NCI-H524 treated with DMSO at 0.1 percent for 48 hours (cell line): ENCODE measurements around the gene PTGDR2.
"Not testable (repeated sequence)": the region's sequence is repeated elsewhere in the genome, so short reads cannot be mapped to it uniquely, and the experiment has no call there.

Source experiments
- DNase-seq: peaks from one replicate; lab custom pipeline; 2025; lab: John Stamatoyannopoulos, UW

The PTGDR2 gene

DNA sequence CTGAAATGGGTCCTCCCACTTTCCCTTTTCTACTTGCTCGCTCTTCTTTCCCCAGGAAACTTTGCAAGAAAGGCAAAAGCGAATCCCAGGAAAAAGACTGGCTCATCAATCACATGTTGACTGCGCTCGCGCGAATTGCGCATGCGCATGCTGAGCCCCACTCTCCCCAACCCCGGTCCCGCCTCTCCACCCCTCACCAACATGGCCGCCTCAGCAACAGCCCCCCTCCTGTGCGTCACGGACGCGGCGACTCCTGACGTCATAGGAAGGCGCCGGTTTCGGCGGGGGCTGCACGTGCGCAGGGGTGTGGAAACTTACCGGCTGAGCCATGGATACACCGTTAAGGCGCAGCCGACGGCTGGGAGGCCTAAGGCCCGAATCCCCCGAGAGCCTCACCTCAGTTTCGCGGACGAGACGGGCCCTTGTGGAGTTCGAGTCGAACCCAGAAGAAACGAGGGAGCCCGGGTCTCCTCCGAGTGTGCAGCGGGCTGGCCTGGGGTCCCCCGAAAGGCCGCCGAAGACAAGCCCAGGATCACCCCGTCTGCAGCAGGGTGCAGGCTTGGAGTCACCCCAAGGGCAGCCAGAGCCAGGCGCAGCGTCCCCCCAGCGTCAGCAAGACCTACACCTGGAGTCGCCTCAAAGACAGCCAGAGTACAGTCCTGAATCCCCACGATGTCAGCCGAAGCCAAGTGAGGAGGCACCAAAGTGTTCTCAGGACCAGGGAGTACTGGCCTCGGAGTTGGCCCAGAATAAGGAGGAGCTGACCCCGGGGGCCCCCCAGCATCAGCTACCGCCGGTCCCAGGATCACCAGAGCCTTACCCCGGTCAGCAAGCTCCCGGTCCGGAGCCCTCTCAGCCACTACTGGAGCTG is 13.7 kb downstream of the PTGDR2 start, which contains the start of gene CCDC86:
Gene CCDC86 (plus strand): TSS at position 317 of the 871 bp plus-strand sequence. CDS start 12 bp downstream, at position 329.
- DNase-seq: no peak

DNA sequence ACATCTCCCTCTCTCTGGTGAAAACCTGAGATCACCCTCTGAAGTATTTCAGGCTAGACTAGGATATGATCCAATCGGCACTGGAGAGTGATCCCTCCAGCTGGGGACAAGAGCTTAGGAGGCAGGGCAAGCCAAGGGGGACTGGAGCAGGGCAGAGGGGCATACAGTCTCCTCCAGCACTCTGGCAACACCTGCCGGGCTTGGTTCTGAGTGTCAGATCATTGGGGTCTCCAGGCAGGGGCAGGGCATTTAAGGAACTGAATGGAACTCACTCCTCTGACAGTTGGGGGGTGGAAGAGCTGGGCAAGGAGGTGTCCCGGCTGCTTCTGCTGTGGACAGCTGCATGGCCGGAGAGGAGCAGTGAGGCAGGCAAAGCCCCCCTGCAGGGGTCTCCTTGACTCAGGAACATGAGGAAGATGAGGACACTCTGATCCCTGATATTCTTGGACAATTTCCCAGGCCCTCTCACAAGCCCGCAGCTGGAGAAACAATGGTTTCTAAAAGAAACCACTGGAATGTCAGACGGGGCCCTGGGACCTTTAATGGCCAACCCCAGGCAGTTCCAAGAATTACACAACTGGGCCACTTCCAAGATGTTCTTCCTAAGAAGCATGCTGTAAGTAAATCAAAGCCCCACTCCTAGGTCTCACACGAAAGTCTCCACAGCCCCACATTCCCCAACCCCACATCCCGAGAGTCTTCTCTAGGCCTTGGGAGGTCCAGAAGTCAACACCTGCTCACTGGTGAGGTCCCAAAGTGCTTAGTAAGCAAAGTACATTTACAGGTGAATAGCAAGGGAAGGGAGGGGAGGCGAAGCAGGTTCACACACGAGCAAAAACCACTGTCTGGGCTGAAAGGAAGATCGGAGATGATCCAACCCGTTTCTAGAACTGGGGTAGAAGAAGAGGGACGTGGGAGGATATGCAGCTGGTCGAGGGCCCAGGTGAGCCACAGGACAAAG is 15.0 kb downstream of the PTGDR2 start:
- no peak for DNase-seq

DNA sequence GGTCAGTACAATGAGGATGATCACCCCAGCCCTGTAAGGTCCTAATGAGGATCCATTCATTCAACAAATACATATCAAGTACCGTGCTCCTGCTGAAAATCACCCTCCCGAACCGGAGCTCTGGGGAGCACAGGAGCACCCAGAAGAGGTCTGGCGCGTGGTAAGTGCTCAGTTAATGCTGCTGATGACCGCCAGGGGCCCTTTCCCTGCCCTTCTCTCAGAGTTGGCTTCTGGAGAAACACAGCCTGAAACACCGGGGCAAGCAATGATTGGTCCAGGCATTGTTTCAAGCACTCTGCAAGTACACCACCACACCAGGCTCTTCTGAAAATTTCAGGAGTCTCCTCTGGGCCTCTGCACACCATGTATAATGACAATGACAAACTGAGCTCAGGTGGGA is 17.6 kb downstream of the PTGDR2 start:
- no peak for DNase-seq

DNA sequence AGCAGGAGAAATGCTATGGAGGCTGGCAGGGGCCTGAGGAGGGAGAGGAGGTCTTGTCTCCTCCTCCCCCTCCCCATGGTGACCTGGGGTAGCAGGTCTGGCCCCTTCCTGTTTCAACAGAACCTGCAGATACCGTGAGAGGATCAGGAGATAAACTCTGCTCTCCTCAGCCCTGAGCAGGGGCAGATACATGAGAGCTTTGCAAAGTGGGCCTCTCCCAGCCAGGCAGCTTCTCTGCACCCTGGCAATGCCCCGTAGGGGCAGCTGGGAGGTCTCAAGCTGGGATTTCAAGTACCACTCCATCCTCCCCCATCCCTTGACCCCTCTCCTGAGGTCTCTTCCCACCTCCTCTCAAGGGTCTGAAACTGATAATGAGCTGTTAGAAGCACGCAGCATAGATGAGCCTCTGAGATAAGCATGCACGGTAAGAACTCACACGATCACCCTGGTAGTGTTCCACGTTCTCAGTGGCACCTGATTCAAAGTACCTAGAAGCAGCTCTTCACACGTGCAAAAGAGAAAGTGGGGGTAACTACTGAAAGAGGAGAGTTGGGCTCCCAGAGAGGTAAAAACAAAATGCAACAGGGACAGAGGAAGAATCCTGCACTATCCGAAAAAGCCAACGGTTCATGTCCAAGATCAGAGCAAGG is 18.8 kb downstream of the PTGDR2 start:
- no peak for DNase-seq

DNA sequence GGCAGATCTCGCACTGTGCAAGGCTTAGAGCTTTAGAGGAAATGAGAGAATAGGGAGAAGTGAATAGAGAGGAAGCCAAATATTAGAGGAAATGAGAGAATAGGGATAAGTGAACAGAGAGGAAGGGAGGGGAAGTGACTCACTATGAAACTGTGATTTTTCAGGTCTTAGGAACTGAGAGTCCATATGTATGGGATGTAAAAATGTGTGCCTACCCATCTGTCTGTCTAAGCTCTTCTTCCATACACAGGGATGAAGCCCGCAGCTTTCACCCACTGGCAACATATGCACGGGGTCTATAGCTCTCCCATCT is 20.3 kb downstream of the PTGDR2 start:
- DNase-seq: no peak

DNA sequence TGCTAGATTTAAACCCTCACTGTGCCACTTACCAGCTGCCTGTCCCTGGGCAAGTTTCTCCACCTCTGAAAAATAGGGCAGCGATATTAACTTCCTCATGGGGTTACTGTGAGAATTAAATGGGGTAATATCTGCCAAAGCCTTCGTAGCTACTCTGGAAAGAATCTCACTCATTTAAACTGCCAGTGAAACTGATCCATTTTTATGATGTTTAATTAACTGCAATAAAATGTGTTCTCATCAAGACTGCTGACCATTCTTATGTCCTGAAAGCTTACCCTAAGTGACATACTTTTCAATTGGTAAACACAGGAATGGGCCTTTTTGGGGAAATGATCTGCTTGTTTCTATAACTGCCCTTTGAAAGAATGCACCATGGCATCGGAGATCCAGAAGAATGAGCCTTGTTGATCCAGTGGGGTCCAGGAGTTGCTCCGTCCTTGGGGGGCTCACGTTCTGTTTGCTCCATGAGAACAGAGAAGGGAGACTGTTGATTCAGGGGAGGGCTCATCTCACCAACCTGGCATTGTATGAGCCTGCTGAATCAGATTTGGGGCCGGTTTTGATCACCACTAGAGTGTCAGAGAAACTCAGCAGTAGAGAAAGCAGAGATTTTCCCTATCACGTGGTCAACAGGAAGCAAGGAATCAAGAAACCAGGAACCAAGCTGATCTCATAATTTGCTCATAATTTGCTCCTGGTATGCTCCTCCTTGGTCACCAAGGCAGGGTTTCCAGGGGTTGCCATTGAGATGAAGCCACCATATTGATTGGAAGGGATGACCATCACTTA is 20.8 kb downstream of the PTGDR2 start:
- no peak for DNase-seq

DNA sequence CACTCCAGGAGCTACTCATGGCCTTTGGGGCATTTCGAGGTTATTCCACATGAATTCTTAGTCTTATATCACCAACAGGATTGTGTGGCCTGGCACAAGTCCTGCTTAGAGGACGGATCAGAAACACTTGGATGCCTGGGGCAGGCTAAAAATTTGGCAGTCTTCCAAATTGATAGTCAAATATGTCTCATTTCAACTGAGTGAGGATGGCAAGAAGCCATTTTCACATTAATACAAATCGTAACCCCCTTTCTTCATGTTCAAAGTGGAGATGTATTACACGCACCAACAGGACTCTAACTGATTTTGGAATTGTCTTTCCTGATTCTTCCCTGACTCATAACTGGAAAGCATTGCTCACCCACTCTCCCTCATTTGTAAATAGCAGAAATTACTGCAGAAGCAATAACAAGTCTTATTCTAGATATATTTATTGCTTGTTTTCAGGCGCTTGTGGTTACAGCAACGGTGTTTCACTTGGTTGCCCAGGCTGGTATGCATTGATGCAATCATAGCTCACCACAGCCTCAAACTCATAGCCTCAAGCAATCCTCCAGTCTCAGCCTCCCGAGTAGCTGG is 24.2 kb downstream of the PTGDR2 start:
- DNase-seq: no peak

DNA sequence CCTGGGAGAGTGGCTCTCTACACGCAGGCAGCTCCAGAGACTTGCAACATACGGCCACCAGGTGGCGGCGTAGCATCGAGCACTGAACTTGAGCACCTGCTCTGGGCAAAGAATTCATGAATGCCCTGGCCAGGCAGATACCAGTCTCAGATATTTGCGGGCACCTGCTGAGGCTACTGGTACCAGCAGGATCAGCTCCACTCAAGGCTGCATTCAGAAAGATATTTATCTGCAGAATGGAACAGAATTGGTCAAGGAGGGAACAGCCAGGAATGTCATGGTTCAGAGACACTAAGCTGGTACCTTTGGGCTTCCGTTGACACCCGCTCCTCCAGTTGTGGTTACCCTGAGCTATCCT is 24.6 kb downstream of the PTGDR2 start:
- DNase-seq: peak; percentile 70

DNA sequence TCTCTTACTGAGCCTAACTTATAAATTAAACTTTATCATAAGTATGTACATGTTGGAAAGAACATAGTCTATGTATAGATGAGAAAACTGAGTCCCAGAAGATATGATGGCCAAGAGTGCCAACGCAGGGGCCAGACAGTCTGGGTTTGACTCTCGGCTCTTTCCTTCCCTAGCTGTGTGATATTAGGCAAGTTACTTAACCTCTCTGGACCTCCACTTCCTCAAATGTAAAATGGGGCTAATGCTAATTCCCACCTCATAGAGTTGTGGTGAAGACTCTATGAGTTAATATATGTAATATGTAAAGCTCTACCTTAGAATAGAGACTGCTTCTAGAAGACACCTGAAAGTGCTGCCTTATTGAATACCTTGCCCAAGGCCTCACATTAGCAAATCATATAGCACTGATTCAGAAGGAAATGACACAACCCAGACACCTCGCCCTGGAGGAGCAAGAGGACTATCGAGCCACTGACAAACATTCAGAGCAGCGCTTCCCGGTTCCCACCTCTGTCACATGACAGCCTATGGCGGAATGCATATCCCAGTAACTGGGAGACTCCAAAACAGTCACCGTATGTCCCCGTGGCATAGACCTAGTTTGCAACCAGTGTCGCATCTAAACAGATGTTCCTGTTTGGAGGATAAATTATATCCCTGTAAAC is 25.1 kb downstream of the PTGDR2 start:
- no peak for DNase-seq

DNA sequence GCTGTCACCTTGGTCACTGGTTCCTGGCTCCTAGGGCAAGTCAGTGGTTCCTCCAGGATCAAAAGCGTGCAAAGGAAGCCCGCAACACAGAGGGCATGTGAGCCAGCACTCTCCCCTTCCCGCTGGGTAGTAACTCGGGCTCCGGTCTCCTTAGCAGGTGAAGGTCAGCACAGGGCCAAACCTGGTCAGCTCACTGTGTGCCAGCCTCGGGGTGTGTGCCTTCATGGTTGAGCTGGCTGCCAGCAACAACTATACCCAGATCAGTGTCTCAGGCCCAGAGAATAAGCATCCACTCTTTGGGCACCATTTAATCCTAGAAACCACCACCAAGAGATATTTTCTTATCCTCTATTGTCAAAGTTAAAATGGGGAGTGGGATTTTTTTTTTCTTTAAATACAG is 30.0 kb downstream of the PTGDR2 start:
- no peak for DNase-seq

DNA sequence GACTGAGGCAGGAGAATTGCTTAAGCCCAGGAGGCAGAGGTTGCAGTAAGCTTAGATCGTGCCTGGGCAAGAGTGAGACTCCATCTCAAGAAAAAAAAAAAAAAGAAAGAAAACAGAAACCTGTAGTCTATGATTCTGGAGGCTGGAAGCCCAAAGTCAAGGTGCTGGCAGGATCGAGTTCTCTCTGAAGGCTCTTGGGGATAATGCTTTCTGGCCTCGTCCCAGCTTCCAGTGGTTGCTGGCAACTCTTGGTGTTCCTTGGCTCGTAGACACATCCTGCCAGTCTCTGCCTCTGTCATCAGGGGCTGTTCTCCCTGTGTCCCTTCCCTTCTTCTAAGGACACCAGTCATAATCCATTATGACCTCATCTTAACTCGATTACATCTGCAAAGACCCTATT is 30.6 kb downstream of the PTGDR2 start:
- no peak for DNase-seq

DNA sequence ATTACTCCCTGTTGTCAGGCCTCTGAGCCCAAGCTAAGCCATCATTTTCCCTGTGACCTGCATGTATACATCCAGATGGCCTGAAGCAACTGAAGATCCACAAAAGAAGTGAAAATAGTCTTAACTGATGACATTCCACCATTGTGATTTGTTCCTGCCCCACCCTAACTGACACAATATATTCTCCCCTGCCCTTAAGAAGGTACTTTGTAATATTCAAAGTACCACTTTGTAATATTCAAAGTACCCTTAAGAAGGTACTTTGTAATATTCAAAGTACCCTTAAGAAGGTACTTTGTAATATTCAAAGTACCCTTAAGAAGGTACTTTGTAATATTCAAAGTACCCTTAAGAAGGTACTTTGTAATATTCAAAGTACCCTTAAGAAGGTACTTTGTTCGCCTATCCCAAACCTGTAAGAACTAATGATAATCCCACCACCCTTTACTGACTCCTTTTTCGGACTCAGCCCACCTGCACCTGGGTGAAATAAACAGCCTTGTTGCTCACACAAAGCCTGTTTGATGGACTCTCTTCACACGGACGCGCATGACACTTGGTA is 31.9 kb downstream of the PTGDR2 start:
- DNase-seq: not testable (repeated sequence)

DNA sequence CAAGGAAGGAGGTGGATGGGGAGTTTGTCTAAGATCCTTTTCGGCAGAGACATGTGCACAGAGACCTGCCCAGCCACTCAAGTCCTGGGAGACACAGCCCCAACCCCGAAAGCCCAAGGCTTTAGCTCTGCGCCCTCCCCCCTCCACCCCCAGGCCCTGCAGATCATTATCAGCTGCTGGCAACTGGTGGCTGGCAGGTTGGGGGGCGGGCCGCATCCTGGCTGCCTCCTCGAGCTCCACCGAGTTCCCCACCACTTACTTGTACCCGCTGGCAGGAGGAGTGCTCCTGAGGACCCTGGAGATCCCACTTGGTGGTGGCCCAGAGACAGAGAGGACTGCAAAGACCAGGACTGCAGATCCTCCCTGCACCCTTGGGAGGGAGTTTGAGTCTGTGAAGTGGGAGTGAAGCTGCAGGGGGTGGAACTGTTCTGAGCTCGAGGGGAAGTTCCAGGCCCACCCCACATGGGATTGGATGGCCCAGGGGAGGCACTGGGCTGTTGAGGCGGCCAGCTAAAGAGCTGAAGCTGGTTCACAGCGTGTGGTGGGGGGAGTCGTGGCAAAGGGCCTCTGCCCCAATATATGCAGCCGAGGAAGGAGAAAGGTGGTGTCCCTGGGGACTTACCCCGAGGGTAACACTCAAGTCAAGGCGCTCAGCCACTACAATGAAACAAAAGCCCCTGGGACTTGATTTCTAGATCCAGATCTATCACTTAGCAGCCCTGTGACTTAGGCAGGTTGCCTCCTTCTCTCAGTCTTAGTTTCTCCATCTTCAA is 33.7 kb downstream of the PTGDR2 start:
- no peak for DNase-seq

DNA sequence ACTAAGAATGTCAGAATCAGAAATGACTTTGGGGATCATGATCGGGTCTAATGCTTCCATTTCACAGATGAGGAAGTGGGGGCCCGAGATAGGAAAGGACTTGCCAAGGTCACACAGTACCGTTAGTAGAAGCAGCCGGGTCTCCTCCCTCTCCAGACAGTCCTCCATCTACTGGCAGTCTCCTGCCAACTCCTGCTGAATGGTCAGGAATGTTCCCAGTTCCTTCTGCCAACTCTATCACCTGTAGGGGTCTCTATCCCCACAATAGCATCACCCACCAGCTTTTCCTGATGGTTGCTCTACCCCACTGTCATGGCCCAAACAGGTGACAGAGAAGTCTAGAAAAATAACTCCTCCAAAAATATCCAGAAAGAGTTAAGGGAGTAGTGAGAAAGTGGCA is 37.7 kb downstream of the PTGDR2 start:
- no peak for DNase-seq

DNA sequence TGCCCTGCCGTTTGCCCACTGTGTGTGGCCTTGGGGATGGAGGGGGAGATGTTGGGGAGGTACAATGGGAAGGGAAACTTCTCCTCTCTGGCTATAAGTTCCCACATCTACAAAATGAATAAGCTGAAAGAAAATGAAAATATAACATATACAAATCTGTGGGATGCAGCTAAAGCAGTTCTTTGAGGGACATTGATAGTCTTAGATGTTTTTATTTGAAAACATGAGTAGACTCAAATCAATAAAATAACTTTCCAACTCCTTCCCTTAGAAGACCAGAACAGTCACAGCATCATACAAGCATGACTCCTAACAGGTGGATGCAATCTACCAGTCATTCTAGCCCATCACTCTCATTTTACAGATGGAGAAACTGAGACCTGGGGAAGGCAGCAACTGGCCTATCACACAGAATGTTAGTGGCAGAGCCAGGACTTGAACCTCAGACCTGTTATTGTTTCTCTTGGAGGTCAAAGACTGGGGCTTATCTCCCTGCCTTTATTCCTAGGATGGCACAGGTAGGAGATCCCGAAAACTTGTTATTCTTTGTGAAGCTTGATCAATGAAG is 39.1 kb downstream of the PTGDR2 start:
- no peak for DNase-seq

DNA sequence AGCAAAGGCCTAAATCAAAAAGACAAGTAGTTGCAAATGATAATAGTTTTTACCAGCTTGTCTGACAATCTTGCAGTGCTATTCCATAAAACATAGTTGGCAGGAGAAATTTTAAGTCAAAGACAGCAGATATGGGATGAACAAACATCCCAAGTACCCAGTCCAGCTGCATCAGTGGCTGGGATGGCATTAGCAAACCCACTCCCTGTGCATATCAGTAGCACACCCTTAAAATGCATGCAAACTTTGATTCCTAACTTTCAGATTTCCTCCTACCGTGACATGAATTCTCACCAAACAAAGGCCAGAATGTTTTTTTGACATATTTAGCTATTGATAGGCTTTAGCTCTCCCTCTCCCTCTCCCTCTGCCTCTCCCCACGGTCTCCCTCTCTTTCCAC is 41.6 kb downstream of the PTGDR2 start:
- DNase-seq: no peak

DNA sequence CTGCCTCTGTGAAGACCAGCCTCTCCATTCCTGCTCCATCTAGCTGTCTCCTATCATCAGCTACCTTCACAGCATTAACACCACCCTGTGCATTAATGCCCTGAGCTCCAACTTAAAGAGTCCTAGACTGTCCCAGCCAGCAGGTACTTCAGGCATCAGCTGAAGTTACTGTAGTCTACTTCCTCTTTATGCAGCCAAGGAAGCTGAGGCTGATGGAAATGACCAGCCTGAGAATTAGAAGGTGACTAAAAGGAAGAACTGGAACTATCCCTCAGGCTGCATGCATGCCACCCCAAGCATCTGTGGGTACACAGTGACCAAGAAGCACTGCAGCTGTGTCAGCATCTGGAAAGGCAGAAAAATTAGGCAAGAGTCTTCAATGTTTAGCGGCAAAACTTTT is 42.4 kb downstream of the PTGDR2 start:
- no peak for DNase-seq

DNA sequence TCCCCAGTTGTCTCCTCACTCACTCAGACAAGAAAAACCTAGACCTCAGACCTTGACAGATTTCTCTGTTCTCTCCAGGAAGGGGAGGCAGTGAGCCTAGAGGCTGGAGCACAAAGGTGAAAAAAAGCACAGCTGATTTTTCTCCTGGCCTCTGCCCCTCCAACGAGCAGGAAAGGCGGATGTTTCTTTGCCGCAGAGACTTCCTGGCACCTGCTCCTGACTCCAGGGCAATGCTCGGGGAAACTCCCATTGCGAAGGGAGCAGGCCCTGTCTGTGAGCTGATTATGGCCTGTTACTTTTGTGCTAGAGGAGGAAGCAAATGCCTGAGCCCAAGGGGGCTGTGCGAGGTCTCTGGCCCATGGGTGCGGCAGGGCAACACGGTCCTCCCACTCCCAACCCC is 45.2 kb downstream of the PTGDR2 start:
- no peak for DNase-seq

DNA sequence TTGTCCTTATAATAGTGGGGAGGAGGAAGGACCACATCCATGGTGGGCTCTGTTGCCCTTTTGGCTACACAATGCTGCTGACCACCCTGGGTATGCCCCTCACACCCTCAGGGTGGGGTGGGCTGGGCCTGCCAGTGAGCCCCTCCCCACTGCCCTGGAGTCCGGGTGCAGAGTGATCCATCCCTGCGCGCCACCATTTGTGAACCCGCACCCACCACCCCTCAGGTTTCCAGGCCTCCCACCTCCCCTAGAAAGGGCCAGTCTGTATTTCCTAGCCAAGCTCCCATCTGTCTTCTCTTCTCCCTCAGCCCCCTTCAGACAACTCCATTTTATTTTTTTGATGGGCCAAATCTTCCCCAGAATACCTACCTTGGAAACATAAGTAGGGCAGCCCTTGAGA is 45.6 kb downstream of the PTGDR2 start:
- DNase-seq: no peak
